ENCODE results near the gene MGAT1. TPM values are rescaled to one million over a fixed set of nuclear protein-coding genes. Genes with fewer than 3 reads are reported as not detected.

Gene MGAT1
- total RNA-seq, 1 donor from 2014 or later: 123 TPM

- no peaks in the 10 kb centered on the region for H3K36me3 Mint-ChIP-seq (ENCODE audit: low read depth)
- no peaks in the 10 kb centered on the region for H3K27me3 Mint-ChIP-seq (ENCODE audit: low read depth)
- H3K4me3 Mint-ChIP-seq (ENCODE audit: unreplicated experiment): peak overlapping the region; percentile 60
- peak overlapping the region; percentile 46 for H3K27ac Mint-ChIP-seq (ENCODE audit: unreplicated experiment)
- TF ChIP-seq, protein P1, sequence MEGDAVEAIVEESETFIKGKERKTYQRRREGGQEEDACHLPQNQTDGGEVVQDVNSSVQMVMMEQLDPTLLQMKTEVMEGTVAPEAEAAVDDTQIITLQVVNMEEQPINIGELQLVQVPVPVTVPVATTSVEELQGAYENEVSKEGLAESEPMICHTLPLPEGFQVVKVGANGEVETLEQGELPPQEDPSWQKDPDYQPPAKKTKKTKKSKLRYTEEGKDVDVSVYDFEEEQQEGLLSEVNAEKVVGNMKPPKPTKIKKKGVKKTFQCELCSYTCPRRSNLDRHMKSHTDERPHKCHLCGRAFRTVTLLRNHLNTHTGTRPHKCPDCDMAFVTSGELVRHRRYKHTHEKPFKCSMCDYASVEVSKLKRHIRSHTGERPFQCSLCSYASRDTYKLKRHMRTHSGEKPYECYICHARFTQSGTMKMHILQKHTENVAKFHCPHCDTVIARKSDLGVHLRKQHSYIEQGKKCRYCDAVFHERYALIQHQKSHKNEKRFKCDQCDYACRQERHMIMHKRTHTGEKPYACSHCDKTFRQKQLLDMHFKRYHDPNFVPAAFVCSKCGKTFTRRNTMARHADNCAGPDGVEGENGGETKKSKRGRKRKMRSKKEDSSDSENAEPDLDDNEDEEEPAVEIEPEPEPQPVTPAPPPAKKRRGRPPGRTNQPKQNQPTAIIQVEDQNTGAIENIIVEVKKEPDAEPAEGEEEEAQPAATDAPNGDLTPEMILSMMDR (IDR thresholded peaks at IDR 0.05): no peak
- DNase-seq (ENCODE audit: low spot score): peak; percentile 44
- peaks cover 63% of the 10 kb centered on the region for H3K4me1 Mint-ChIP-seq (ENCODE audit: low read depth)
- H3K9me3 Mint-ChIP-seq (ENCODE audit: low read depth): no peaks in the 10 kb centered on the region
Observed at GRCh38 chr5:180806351-180807011, 3.9 kb upstream of the MGAT1 start.

DNA sequence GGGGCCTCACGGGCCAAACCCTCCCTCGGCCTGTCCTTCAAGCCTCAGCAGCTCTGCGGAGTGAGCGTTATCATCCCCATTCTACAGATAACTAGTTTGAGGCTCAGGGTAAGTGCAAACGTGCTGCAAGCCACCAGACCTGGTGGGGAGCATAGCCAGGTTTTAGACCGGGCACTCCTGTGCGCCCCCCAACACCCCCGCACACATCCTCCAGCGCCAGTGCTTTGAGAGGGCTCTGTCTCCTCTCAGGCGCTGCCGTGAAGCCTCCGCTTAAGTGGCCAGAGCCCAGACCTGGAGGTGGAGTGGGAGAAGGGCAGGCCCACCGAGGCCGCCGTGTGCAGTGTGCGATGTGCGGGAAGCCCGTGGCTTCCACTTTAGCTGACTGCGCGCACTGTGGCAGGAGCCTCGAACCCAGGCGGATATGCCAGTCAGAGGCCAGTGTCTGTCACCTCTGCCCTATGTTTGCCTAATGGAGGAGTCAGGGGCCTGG is 1.6 kb upstream of the MGAT1 start:
- no peak overlapping the region for H3K27ac Mint-ChIP-seq (ENCODE audit: unreplicated experiment)
- peaks cover 2% of the 10 kb centered on the region for H3K36me3 Mint-ChIP-seq (ENCODE audit: low read depth)
- H3K4me3 Mint-ChIP-seq (ENCODE audit: unreplicated experiment): no peak overlapping the region
- H3K27me3 Mint-ChIP-seq (ENCODE audit: low read depth): no peaks in the 10 kb centered on the region
- DNase-seq (ENCODE audit: low spot score): no peak
- H3K9me3 Mint-ChIP-seq (ENCODE audit: low read depth): no peaks in the 10 kb centered on the region
- TF ChIP-seq, protein P1 (IDR thresholded peaks at IDR 0.05): no peak
- peaks cover 76% of the 10 kb centered on the region for H3K4me1 Mint-ChIP-seq (ENCODE audit: low read depth)

GRCh38 chr5:180803181-180804128 is 849 bp upstream of the MGAT1 start:
- peak overlapping the region; percentile 51 for H3K4me3 Mint-ChIP-seq (ENCODE audit: unreplicated experiment)
- H3K4me1 Mint-ChIP-seq (ENCODE audit: low read depth): peaks cover 76% of the 10 kb centered on the region
- peaks cover 4% of the 10 kb centered on the region for H3K36me3 Mint-ChIP-seq (ENCODE audit: low read depth)
- TF ChIP-seq, protein P1 (IDR thresholded peaks at IDR 0.05): no peak
- peak overlapping the region; percentile 62 for H3K27ac Mint-ChIP-seq (ENCODE audit: unreplicated experiment)
- no peaks in the 10 kb centered on the region for H3K9me3 Mint-ChIP-seq (ENCODE audit: low read depth)
- peak; percentile 84 for DNase-seq (ENCODE audit: low spot score)
- H3K27me3 Mint-ChIP-seq (ENCODE audit: low read depth): no peaks in the 10 kb centered on the region

DNA sequence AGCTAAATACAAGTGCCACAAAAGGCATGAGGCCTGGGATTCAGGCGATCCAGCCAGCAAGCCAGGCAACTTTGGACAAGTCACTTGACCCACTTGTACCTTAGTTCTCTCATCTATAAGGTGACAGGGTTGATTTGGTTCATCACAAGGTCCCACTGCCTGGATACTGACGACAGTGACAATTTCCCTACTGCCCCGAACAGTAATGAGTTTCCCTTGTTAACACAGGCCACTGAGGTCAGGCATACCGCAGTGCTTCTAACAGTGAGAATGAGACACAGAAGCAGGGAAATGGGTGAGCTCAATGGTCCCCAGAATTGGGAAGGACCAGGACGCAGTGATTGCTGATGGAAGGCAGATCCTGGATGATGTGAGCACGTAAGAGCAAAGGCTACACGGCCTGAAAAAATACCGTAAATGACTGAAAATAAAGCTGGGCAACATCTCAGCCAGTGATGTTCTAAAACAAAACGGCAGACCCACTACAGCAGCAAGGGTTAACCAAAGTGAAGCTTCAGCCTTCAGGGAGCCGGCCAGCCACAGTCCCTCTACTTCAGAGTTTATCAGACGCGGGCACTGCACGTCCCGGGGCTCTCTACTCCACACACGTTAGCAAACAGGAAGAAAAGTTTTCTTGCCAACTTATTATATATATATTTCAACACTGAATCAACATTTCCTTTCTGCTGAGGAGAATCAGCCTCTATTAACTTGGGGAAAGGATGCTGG is 846 bp downstream of the MGAT1 start:
- Mint-ChIP-seq H3K9me3 (ENCODE audit: low read depth) (no peaks in the 10 kb centered on the region), H3K4me1 (ENCODE audit: low read depth) (peaks cover 74% of the 10 kb centered on the region)
- no peak for DNase-seq (ENCODE audit: low spot score)

More for the DNA sequence above, 846 bp downstream of the MGAT1 start:
- H3K4me3 Mint-ChIP-seq (ENCODE audit: unreplicated experiment): peak overlapping the region; percentile 83
- TF ChIP-seq, protein P1 (IDR thresholded peaks at IDR 0.05): no peak
- peaks cover 4% of the 10 kb centered on the region for H3K36me3 Mint-ChIP-seq (ENCODE audit: low read depth)
- peak overlapping the region; percentile 96 for H3K27ac Mint-ChIP-seq (ENCODE audit: unreplicated experiment)
- no peaks in the 10 kb centered on the region for H3K27me3 Mint-ChIP-seq (ENCODE audit: low read depth)
